Ovary (tissue), 9 donors: ENCODE measurements around the gene KREMEN1. TPM values are rescaled to one million over a fixed set of nuclear protein-coding genes. Genes with fewer than 3 reads are reported as not detected.

ENCODE experiments used
- DNase-seq, 5 donors: peaks; one replicate each; pipeline ENCODE4 v3.0.0-alpha.2; 2019 to 2020
- H3K27ac ChIP-seq, 2 donors: fragments of 200-600 bp; one replicate each; pipeline versions ENCODE4 v1.5.1 to v1.8.0; 2019 to 2022
- H3K27me3 ChIP-seq: fragments of 200-600 bp; one replicate; pipeline ENCODE4 v1.8.0; 2022
- H3K36me3 ChIP-seq: fragments of 200-600 bp; sonication (generic); one replicate; pipeline ENCODE4 v1.5.1; 2019
- H3K4me1 ChIP-seq: one replicate; pipeline ENCODE4 v1.8.1; 2013; ENCODE audit warnings: mild to moderate bottlenecking, moderate library complexity; ENCODE audit not compliant: insufficient read depth
- H3K4me3 ChIP-seq: fragments of 200-600 bp; sonication (generic); one replicate; pipeline ENCODE4 v1.5.1; 2017
- H3K9me3 ChIP-seq, 2 donors: fragments of 200-600 bp in 1 of 2; sonication (generic) in 1 of 2; one replicate each; pipeline versions ENCODE4 v1.5.1 to v1.8.1; 2013 to 2019; ENCODE audit warnings: mild to moderate bottlenecking in 1 of 2, moderate library complexity in 1 of 2
- CTCF ChIP-seq, 3 donors: fragments of 450-650 bp in 2 of 3; fragments of 200-600 bp in 1 of 3; IDR thresholded peaks; one replicate each; pipeline versions ENCODE4 v1.5.1 to v1.8.0; 2016 to 2022; ENCODE audit warnings: antibody characterized with exemption in 3 of 3, mild to moderate bottlenecking in 1 of 3
- EP300 ChIP-seq: sonication (generic); formaldehyde crosslinking; IDR thresholded peaks from one replicate; pipeline ENCODE4 v1.6.1; 2017; ENCODE audit warnings: antibody characterized with exemption
- POLR2A ChIP-seq: fragments of 450-650 bp; IDR thresholded peaks from one replicate; pipeline ENCODE4 v1.6.1; 2017; ENCODE audit warnings: antibody characterized with exemption, mild to moderate bottlenecking, moderate library complexity
- WGBS, 3 donors: extraction: QIAGEN DNeasy Blood & Tissue Kit in 1 of 3; methylation state at CpG; one replicate each; pipeline versions ENCODE4 v1.1.5 to v1.1.7; 2013 to 2017; 5-methylcytosine and 5-hydroxymethylcytosine counted together
- intact Hi-C, 4 donors: fragments of 100-400 bp; cut with DNase I; formaldehyde crosslinking; loops; one replicate each; pipeline versions ENCODE4 v1.11.0 to v1.15.1; 2022 to 2023
- polyA plus RNA-seq, 2 donors: library from polyadenylated mRNA; stranded (reverse); fragments of 200-250 nt in 1 of 2; fragments of 350-450 nt in 1 of 2; fragmentation: Illumina TruSeq in 1 of 2; extraction: RNeasy Lipid Tissue Mini Kit (QIAGEN cat#74804) in 1 of 2; gene quantifications; one replicate each; pipeline ENCODE4 v1.2.3, GENCODE V29; 2013 to 2014
- total RNA-seq, 7 donors: library from RNA; depleted of rRNA in 2 of 7; stranded (reverse); fragments of >200 nt in 2 of 7; fragmentation: NEBNext Ultra II Directional in 3 of 7; extraction: Animal tissue kit (Norgen Biotek cat#: 25700) in 3 of 7; gene quantifications; one replicate each; pipeline versions ENCODE4 v1.1.0 to v1.2.4, GENCODE V29; 2016 to 2023
- donor health status: DM: no; HTN: no; CAD: no; lungs with moderate emphysema.
- donor health status: DM: no; HTN: no; CAD: no.
- donor health status: Bipolar disorder and iron deficiency.
- donor health status: DM: yes; HTN: yes; CAD: no.
- donor health status: DM: no; HTN: no; CAD: no.
- donor health status: DM: yes; HTN: yes; CAD: no.

The KREMEN1 gene
- total and polyA plus RNA-seq, 9 donors, result 15.4 to 49.5 (median 35.6) TPM

- Histone ChIP-seq H3K9me3 (no peaks in the 10 kb centered on the region), H3K27me3 (no peaks in the 10 kb centered on the region), H3K36me3 (no peaks in the 10 kb centered on the region), H3K27ac (no peak overlapping the region), H3K4me1 (peaks cover 4% of the 10 kb centered on the region), H3K4me3 (no peak overlapping the region)
- WGBS, 3 donors, result 25 to 49% (median 40%) methylated on average over 2 of the region's 2 CpGs
- TF ChIP-seq EP300 (no peak), POLR2A (no peak), CTCF (IDR thresholded peaks at IDR 0.05) (no peak)
- no peak for DNase-seq
- intact Hi-C loops, result no loop called here
Measured at GRCh38 chr22:29105468-29105867, 32.6 kb downstream of the KREMEN1 start.

- WGBS, 3 donors, result 43 to 79% (median 70%) methylated on average over 4 of the region's 4 CpGs
- intact Hi-C loops, result no loop called here
- no peaks in the 10 kb centered on the region for H3K27me3 ChIP-seq
- H3K4me1 ChIP-seq, result peaks cover 4% of the 10 kb centered on the region
- H3K27ac ChIP-seq, result no peak overlapping the region
- no peak overlapping the region for H3K4me3 ChIP-seq
- no peak for TF ChIP-seq CTCF (IDR thresholded peaks at IDR 0.05)
- no peak for TF ChIP-seq POLR2A
- no peak for TF ChIP-seq EP300
- no peak for DNase-seq
- no peaks in the 10 kb centered on the region for H3K36me3 ChIP-seq
- H3K9me3 ChIP-seq, result no peaks in the 10 kb centered on the region
Measured at GRCh38 chr22:29106839-29107238, 34.0 kb downstream of the KREMEN1 start.

GRCh38 chr22:29108137-29108536 is 35.3 kb downstream of the KREMEN1 start:
- peaks cover 4% of the 10 kb centered on the region for H3K4me1 ChIP-seq
- H3K9me3 ChIP-seq, result no peaks in the 10 kb centered on the region
- no peaks in the 10 kb centered on the region for H3K36me3 ChIP-seq
- intact Hi-C loops, result no loop called here
- 98 to 99% (median 98%) methylated on average over 5 of the region's 5 CpGs for WGBS, 3 donors
- H3K4me3 ChIP-seq, result no peak overlapping the region
- TF ChIP-seq POLR2A (no peak), EP300 (no peak), CTCF (IDR thresholded peaks at IDR 0.05) (no peak)
- H3K27me3 ChIP-seq, result no peaks in the 10 kb centered on the region
- H3K27ac ChIP-seq, result no peak overlapping the region
- DNase-seq, result no peak

GRCh38 chr22:29109822-29110221 is 37.0 kb downstream of the KREMEN1 start:
- Histone ChIP-seq H3K4me1 (peaks cover 6% of the 10 kb centered on the region), H3K27ac (no peak overlapping the region), H3K27me3 (no peaks in the 10 kb centered on the region), H3K4me3 (no peak overlapping the region), H3K36me3 (no peaks in the 10 kb centered on the region), H3K9me3 (no peaks in the 10 kb centered on the region)
- WGBS, 3 donors, result 43 to 58% (median 56%) methylated on average over 4 of the region's 4 CpGs
- no peak for DNase-seq
- intact Hi-C loops, result no loop called here
- no peak for TF ChIP-seq CTCF (IDR thresholded peaks at IDR 0.05)
- TF ChIP-seq POLR2A, result no peak
- no peak for TF ChIP-seq EP300

GRCh38 chr22:29110946-29111345 is 38.1 kb downstream of the KREMEN1 start:
- Histone ChIP-seq H3K27ac (no peak overlapping the region), H3K27me3 (no peaks in the 10 kb centered on the region), H3K4me1 (peaks cover 8% of the 10 kb centered on the region), H3K4me3 (no peak overlapping the region), H3K36me3 (no peaks in the 10 kb centered on the region), H3K9me3 (no peaks in the 10 kb centered on the region)
- TF ChIP-seq CTCF (IDR thresholded peaks at IDR 0.05) (no peak), POLR2A (no peak), EP300 (no peak)
- intact Hi-C loops, result no loop called here
- 98 to 99% (median 99%) methylated on average over 3 of the region's 3 CpGs for WGBS, 3 donors
- DNase-seq, result no peak
